AG09319 (cell line): ENCODE measurements around the gene ZNRF1.

Experiments
- DNase-seq: peaks from one replicate; pipeline ENCODE4 v3.0.0-alpha.2; 2010; ENCODE audit warnings: low read depth; ENCODE audit errors: extremely low read depth
- CTCF ChIP-seq: IDR thresholded peaks from 2 replicates; pipeline ENCODE4 v1.5.1; 2011; ENCODE audit warnings: low read depth, mild to moderate bottlenecking, inconsistent platforms, low read length, moderate library complexity

The ZNRF1 gene

GRCh38 chr16:75114179-75114945 is 115.5 kb downstream of the ZNRF1 start:
- no peak for TF ChIP-seq CTCF
- no peak for DNase-seq

- no peak for TF ChIP-seq CTCF
- no peak for DNase-seq
These were observed 116.4 kb downstream of the ZNRF1 start for GRCh38 chr16:75114946-75115825.

GRCh38 chr16:75116081-75116910 is 117.5 kb downstream of the ZNRF1 start, which contains the start of gene LDHD:
LDHD (minus strand) TSS chr16:75116780; CDS start chr16:75116720, 60 bp downstream.
- no peak for TF ChIP-seq CTCF
- DNase-seq: no peak

GRCh38 chr16:75116911-75117245 is 118.1 kb downstream of the ZNRF1 start:
- no peak for DNase-seq
- no peak for TF ChIP-seq CTCF

- no peak for DNase-seq
- no peak for TF ChIP-seq CTCF
These were observed 120.2 kb downstream of the ZNRF1 start for GRCh38 chr16:75118943-75119539.

GRCh38 chr16:75120253-75120652 is 121.4 kb downstream of the ZNRF1 start:
- no peak for TF ChIP-seq CTCF
- DNase-seq: no peak
